SK-N-SH (cell line): Measurements from ENCODE around the gene UGT1A3.

Experiments
- CTCF ChIP-seq: fragments of 200-600 bp; sonication (generic); IDR thresholded peaks from 2 replicates; pipeline ENCODE4 v1.6.1; 2017; ENCODE audit warnings: antibody characterized with exemption, mild to moderate bottlenecking, moderate library complexity
- MAX ChIP-seq: IDR thresholded peaks from 2 replicates; pipeline ENCODE4 v1.4.0; 2012; ENCODE audit warnings: low read depth
- ZBTB33 ChIP-seq: IDR thresholded peaks from 2 replicates; pipeline ENCODE4 v1.4.0; 2012; ENCODE audit warnings: low read depth, borderline replicate concordance

GRCh38 chr2:233714121-233714520, 14.7 kb upstream of the UGT1A3 start:
- no peak for TF ChIP-seq ZBTB33
- no peak for TF ChIP-seq CTCF
- no peak for TF ChIP-seq MAX
